Measurements from ENCODE around the gene DCDC1.

DNA sequence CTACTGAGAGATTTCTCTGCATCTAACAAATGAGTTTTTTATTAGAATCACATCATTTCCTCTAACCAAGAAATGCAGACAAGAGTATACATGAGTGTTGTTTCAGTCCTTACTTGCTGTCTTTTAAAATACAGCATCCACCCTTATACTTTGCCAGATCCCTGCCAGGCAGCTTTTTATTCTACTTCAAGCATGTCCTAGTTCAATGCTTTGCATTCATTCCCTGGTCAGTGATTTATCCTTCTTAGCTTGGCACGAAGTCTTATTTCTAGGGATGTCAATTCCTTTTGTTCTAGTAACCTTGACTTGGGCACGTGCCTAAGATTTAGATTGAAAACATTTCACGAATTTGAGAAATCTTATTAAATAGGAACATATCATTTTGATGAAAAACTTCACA is 476.2 kb downstream of the DCDC1 start:
- TF ChIP-seq POLR2A (IDR thresholded peaks at IDR 0.05; ENCODE audit: borderline replicate concordance, extremely low read depth, insufficient read depth, insufficient read length), result no peak
- TF ChIP-seq CEBPB (IDR thresholded peaks at IDR 0.05; ENCODE audit: low read depth), result no peak
- TF ChIP-seq RAD21 (IDR thresholded peaks at IDR 0.05; ENCODE audit: low read depth), result no peak
- TF ChIP-seq POLR2AphosphoS5 (IDR thresholded peaks at IDR 0.05; ENCODE audit: low read depth, low read length), result no peak
- TF ChIP-seq CTCF (IDR thresholded peaks at IDR 0.05 in 2 of 3, conservative IDR thresholded peaks at IDR 0.05 in 1 of 3; ENCODE audit: borderline replicate concordance in 1 of 3, insufficient read depth in 1 of 3, low read depth in 2 of 3, low read length in 2 of 3), result no peak
- no peak for TF ChIP-seq YY1 (IDR thresholded peaks at IDR 0.05; ENCODE audit: extremely low read depth, insufficient replicate concordance, low read depth, low read length)
- TF ChIP-seq TCF7L2 (IDR thresholded peaks at IDR 0.05; ENCODE audit: borderline replicate concordance, extremely low read depth, insufficient read depth, insufficient read length), result no peak
- no peak for TF ChIP-seq EZH2 (IDR thresholded peaks at IDR 0.05)
- TF ChIP-seq, protein P1, sequence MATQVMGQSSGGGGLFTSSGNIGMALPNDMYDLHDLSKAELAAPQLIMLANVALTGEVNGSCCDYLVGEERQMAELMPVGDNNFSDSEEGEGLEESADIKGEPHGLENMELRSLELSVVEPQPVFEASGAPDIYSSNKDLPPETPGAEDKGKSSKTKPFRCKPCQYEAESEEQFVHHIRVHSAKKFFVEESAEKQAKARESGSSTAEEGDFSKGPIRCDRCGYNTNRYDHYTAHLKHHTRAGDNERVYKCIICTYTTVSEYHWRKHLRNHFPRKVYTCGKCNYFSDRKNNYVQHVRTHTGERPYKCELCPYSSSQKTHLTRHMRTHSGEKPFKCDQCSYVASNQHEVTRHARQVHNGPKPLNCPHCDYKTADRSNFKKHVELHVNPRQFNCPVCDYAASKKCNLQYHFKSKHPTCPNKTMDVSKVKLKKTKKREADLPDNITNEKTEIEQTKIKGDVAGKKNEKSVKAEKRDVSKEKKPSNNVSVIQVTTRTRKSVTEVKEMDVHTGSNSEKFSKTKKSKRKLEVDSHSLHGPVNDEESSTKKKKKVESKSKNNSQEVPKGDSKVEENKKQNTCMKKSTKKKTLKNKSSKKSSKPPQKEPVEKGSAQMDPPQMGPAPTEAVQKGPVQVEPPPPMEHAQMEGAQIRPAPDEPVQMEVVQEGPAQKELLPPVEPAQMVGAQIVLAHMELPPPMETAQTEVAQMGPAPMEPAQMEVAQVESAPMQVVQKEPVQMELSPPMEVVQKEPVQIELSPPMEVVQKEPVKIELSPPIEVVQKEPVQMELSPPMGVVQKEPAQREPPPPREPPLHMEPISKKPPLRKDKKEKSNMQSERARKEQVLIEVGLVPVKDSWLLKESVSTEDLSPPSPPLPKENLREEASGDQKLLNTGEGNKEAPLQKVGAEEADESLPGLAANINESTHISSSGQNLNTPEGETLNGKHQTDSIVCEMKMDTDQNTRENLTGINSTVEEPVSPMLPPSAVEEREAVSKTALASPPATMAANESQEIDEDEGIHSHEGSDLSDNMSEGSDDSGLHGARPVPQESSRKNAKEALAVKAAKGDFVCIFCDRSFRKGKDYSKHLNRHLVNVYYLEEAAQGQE (IDR thresholded peaks at IDR 0.05; ENCODE audit: low read depth), result no peak
- TF ChIP-seq ZNF274 (IDR thresholded peaks at IDR 0.05; ENCODE audit: low read depth, low read length), result no peak
- no peak for TF ChIP-seq SIN3A (IDR thresholded peaks at IDR 0.05; ENCODE audit: low read depth)
- no peak for TF ChIP-seq MAX (IDR thresholded peaks at IDR 0.05)
- no peak for TF ChIP-seq JUND (IDR thresholded peaks at IDR 0.05)

All from HCT116 (cell line).